Renal cortical epithelial cell (primary cell): ENCODE results near the gene KRTAP22-2. TPM values are rescaled to one million over a fixed set of nuclear protein-coding genes. Genes with fewer than 3 reads are reported as not detected.

Experiments used
- DNase-seq: peaks from one replicate; pipeline ENCODE4 v3.0.0-alpha.2; 2011; ENCODE audit warnings: low read depth
- total RNA-seq: library from RNA; depleted of rRNA; stranded (reverse); fragments of >200 nt; gene quantifications from 2 replicates; pipeline ENCODE4 v1.2.3, GENCODE V29; 2014

The KRTAP22-2 gene
- total RNA-seq, 1 donor from 2014 or later: not detected

- no peak for DNase-seq
Observed at GRCh38 chr21:30563072-30563471, 27.1 kb downstream of the KRTAP22-2 start.

- no peak for DNase-seq
Observed at GRCh38 chr21:30561957-30562356, 28.2 kb downstream of the KRTAP22-2 start.

- DNase-seq: no peak
Observed at GRCh38 chr21:30561264-30561895, 28.8 kb downstream of the KRTAP22-2 start, which contains the start of gene KRTAP19-7. KRTAP19-7 (minus strand) TSS chr21:30561314; CDS start chr21:30561289, 25 bp downstream.

- DNase-seq: no peak
Observed at GRCh38 chr21:30555095-30555494, 35.1 kb downstream of the KRTAP22-2 start.

GRCh38 chr21:30552782-30553181, 37.4 kb downstream of the KRTAP22-2 start:
- no peak for DNase-seq

GRCh38 chr21:30541764-30542163, 48.4 kb downstream of the KRTAP22-2 start, which contains the start of gene KRTAP19-6:
KRTAP19-6 (minus strand) TSS chr21:30541864; CDS start chr21:30541833, 31 bp downstream.
- no peak for DNase-seq

Other genes starting within 250 kb of the KRTAP22-2 start
- not detected in 2 replicates for gene KRTAP23-1, start 241.8 kb downstream of the KRTAP22-2 start, total RNA-seq
- not detected in 2 replicates for gene KRTAP13-2, start 218.1 kb downstream of the KRTAP22-2 start, total RNA-seq
- not detected in 2 replicates for gene KRTAP13-1, start 194.4 kb downstream of the KRTAP22-2 start, total RNA-seq
- not detected in 2 replicates for gene KRTAP13-3, start 164.5 kb downstream of the KRTAP22-2 start, total RNA-seq
- not detected in 2 replicates for gene KRTAP13-4, start 160.2 kb downstream of the KRTAP22-2 start, total RNA-seq
- gene KRTAP15-1, start 150.1 kb downstream of the KRTAP22-2 start, total RNA-seq: not detected in 2 replicates
- not detected in 2 replicates for gene KRTAP19-1, start 110.0 kb downstream of the KRTAP22-2 start, total RNA-seq
- gene KRTAP19-2, start 103.0 kb downstream of the KRTAP22-2 start, total RNA-seq: not detected in 2 replicates
- gene KRTAP19-3, start 98.4 kb downstream of the KRTAP22-2 start, total RNA-seq: not detected in 2 replicates
- not detected in 2 replicates for gene KRTAP19-4, start 93.2 kb downstream of the KRTAP22-2 start, total RNA-seq
- not detected in 2 replicates for gene KRTAP19-5, start 88.3 kb downstream of the KRTAP22-2 start, total RNA-seq
- gene KRTAP19-6, start 48.5 kb downstream of the KRTAP22-2 start, total RNA-seq: not detected in 2 replicates
- not detected in 2 replicates for gene KRTAP19-7, start 29.1 kb downstream of the KRTAP22-2 start, total RNA-seq
- gene KRTAP6-3, start 2.0 kb upstream of the KRTAP22-2 start, total RNA-seq: not detected in 2 replicates
- gene KRTAP6-2, start 8.5 kb upstream of the KRTAP22-2 start, total RNA-seq: not detected in 2 replicates
- gene KRTAP22-1, start 10.7 kb upstream of the KRTAP22-2 start, total RNA-seq: not detected in 2 replicates
- not detected in 2 replicates for gene KRTAP6-1, start 23.5 kb upstream of the KRTAP22-2 start, total RNA-seq
- not detected in 2 replicates for gene KRTAP20-1, start 26.0 kb upstream of the KRTAP22-2 start, total RNA-seq
- not detected in 2 replicates for gene KRTAP20-4, start 30.2 kb upstream of the KRTAP22-2 start, total RNA-seq
- gene KRTAP20-2, start 44.8 kb upstream of the KRTAP22-2 start, total RNA-seq: not detected in 2 replicates
- gene KRTAP20-3, start 52.5 kb upstream of the KRTAP22-2 start, total RNA-seq: not detected in 2 replicates
- not detected in 2 replicates for gene KRTAP21-3, start 128.4 kb upstream of the KRTAP22-2 start, total RNA-seq
- not detected in 2 replicates for gene KRTAP21-2, start 156.9 kb upstream of the KRTAP22-2 start, total RNA-seq
- not detected in 2 replicates for gene KRTAP21-1, start 165.0 kb upstream of the KRTAP22-2 start, total RNA-seq
- not detected in 2 replicates for gene KRTAP8-1, start 222.9 kb upstream of the KRTAP22-2 start, total RNA-seq
- gene KRTAP7-1, start 239.4 kb upstream of the KRTAP22-2 start, total RNA-seq: not detected in 2 replicates